HCT116 (cell line): Measurements from ENCODE around the gene ASPRV1. TPM values are rescaled to one million over a fixed set of nuclear protein-coding genes. Genes with fewer than 3 reads are reported as not detected.

Experiments
- ATAC-seq: fragments of 200-7000 bp; cut with Tn5 transposase; 2 replicates; pipeline ENCODE4 v1.9.1; 2020; ENCODE audit warnings: mild to moderate bottlenecking, moderate library complexity
- BruUV-seq: library from RNA; stranded (reverse); fragments of 400-500 nt; replicated peaks from 2 replicates; lab custom pipeline; 2021; lab: Mats Ljungman, UMichigan
- CTCF ChIA-PET: fragments of 300-600 bp; sonication (Branson Sonifier 250); formaldehyde crosslinking; loops from one replicate; lab custom pipeline; 2021; ENCODE audit warnings: antibody characterized with exemption; lab: Charles Lee
- POLR2A ChIA-PET: fragments of 300-600, 350-600 bp; sonication (Branson Sonifier 250); formaldehyde crosslinking; loops from one replicate; lab custom pipeline; 2021; ENCODE audit warnings: antibody characterized with exemption; lab: Charles Lee
- RAD21 ChIA-PET, 2 experiments: fragments of 300-600 bp; sonication (Branson Sonifier 250); formaldehyde crosslinking; loops; one replicate each; lab custom pipeline; 2023; ENCODE audit warnings: low total read pairs in 2 of 2; ENCODE audit not compliant: uncharacterized antibody in 2 of 2, unreplicated experiment in 2 of 2, low non-redundant PET in 1 of 2; lab: Charles Lee
- DNase-seq: peaks from one replicate; pipeline ENCODE4 v3.0.0-alpha.2; 2010; ENCODE audit warnings: low read depth, low spot score
- H2AFZ ChIP-seq: fragments of 200-600 bp; shearing (Covaris generic), sonication (generic); 2 replicates; pipeline ENCODE4 v1.6.1; 2017; ENCODE audit warnings: low read depth, mixed run types, mixed read lengths, antibody characterized with exemption, low read length; ENCODE audit not compliant: poor library complexity, severe bottlenecking
- H3K27ac ChIP-seq: 2 replicates; pipeline ENCODE4 v1.5.1; 2012; ENCODE audit warnings: low read depth, low read length
- H3K27me3 ChIP-seq: fragments of 200-600 bp; sonication (generic); 2 replicates; pipeline ENCODE4 v1.6.1; 2016; ENCODE audit warnings: mixed run types, low read length, mixed read lengths; ENCODE audit not compliant: insufficient read depth
- H3K36me3 ChIP-seq, 2 experiments: fragments of 200-500 bp in 1 of 2; fragments of 200-600 bp in 1 of 2; sonication (Bioruptor generic) in 1 of 2; sonication (generic) in 1 of 2; 2 replicates each; pipeline versions ENCODE4 v1.5.1 to v1.6.1; 2014 to 2016; ENCODE audit warnings: low read length in 2 of 2, inconsistent platforms in 1 of 2, mixed read lengths in 1 of 2, mixed run types in 1 of 2; ENCODE audit not compliant: insufficient read depth in 2 of 2, control insufficient read depth in 1 of 2
- H3K4me1 ChIP-seq, 2 experiments: fragments of 200-600 bp in 1 of 2; sonication (generic) in 1 of 2; 2 replicates each; pipeline versions ENCODE4 v1.5.1 to v1.6.1; 2012 to 2017; ENCODE audit warnings: low read length in 2 of 2, inconsistent platforms in 1 of 2, mild to moderate bottlenecking in 1 of 2, mixed read lengths in 1 of 2, mixed run types in 1 of 2, moderate library complexity in 1 of 2; ENCODE audit not compliant: insufficient read depth in 2 of 2, control insufficient read depth in 1 of 2
- H3K4me2 ChIP-seq: fragments of 200-600 bp; sonication (generic); 2 replicates; pipeline ENCODE4 v1.6.1; 2017; ENCODE audit warnings: mixed run types, low read length, mixed read lengths
- H3K4me3 ChIP-seq, 2 experiments: fragments of 200-600 bp in 1 of 2; sonication (generic) in 1 of 2; replicated peaks in 1 of 2; 2 replicates each; pipeline ENCODE4 v1.5.1; 2011 to 2016; ENCODE audit warnings: low read length in 2 of 2, control low read depth in 1 of 2, low read depth in 1 of 2, mild to moderate bottlenecking in 1 of 2, mixed read lengths in 1 of 2, mixed run types in 1 of 2
- H3K79me2 ChIP-seq: fragments of 200-600 bp; sonication (generic); 2 replicates; pipeline ENCODE4 v1.6.1; 2017; ENCODE audit warnings: mild to moderate bottlenecking, mixed run types, low read length, moderate library complexity, mixed read lengths; ENCODE audit not compliant: insufficient read depth
- H3K9ac ChIP-seq: fragments of 200-600 bp; sonication (generic); 2 replicates; pipeline ENCODE4 v1.6.1; 2016; ENCODE audit warnings: low read length, mixed read lengths
- H3K9me2 ChIP-seq: fragments of 200-600 bp; sonication (generic), shearing (Covaris generic); 2 replicates; pipeline ENCODE4 v1.6.1; 2017; ENCODE audit warnings: mixed run types, mild to moderate bottlenecking, moderate library complexity; ENCODE audit not compliant: insufficient read depth
- H3K9me3 ChIP-seq, 2 experiments: fragments of 200-500 bp in 1 of 2; fragments of 200-600 bp in 1 of 2; sonication (Bioruptor generic) in 1 of 2; sonication (generic) in 1 of 2; 2 replicates each; pipeline ENCODE4 v1.6.1; 2014 to 2017; ENCODE audit warnings: low read length in 2 of 2, mixed read lengths in 2 of 2, inconsistent platforms in 1 of 2, low read depth in 1 of 2, mild to moderate bottlenecking in 1 of 2, mixed run types in 1 of 2, moderate library complexity in 1 of 2; ENCODE audit not compliant: control insufficient read depth in 1 of 2, insufficient read depth in 1 of 2
- H4K20me1 ChIP-seq: fragments of 200-600 bp; sonication (generic), shearing (Covaris generic); 2 replicates; pipeline ENCODE4 v1.6.1; 2017; ENCODE audit warnings: mixed run types, mild to moderate bottlenecking, moderate library complexity; ENCODE audit not compliant: insufficient read depth
- ELF1 ChIP-seq: IDR thresholded peaks from 2 replicates; pipeline ENCODE4 v1.6.1; 2012; ENCODE audit warnings: low read depth, borderline replicate concordance
- SRF ChIP-seq: IDR thresholded peaks from 2 replicates; pipeline ENCODE4 v1.6.1; 2012; ENCODE audit warnings: low read depth
- YY1 ChIP-seq: IDR thresholded peaks from 2 replicates; pipeline ENCODE4 v1.6.1; 2011; ENCODE audit warnings: low read length, low read depth, moderate library complexity, mild to moderate bottlenecking; ENCODE audit not compliant: insufficient replicate concordance; ENCODE audit errors: extremely low read depth
- ZFX ChIP-seq: fragments of 450-650 bp; IDR thresholded peaks from 2 replicates; pipeline ENCODE4 v1.6.1; 2017
- ZNF274 ChIP-seq: fragments of 200-500 bp; sonication (Bioruptor generic); IDR thresholded peaks from 2 replicates; pipeline ENCODE4 v1.6.1; 2014; ENCODE audit warnings: mild to moderate bottlenecking, low read depth, low read length, inconsistent platforms
- intact Hi-C: fragments of 100-400 bp; cut with micrococcal nuclease; formaldehyde crosslinking; loops from 2 replicates; pipeline ENCODE4 v1.10.0; 2022
- total RNA-seq: library from RNA; stranded (reverse); gene quantifications from one replicate; pipeline ENCODE4 v1.2.1, GENCODE V29; 2021; ENCODE audit not compliant: unreplicated experiment
- TF ChIP-seq, protein P1 (sequence below): IDR thresholded peaks from 2 replicates; pipeline ENCODE4 v1.6.1; 2012; ENCODE audit warnings: low read depth
- TF ChIP-seq, protein P2 (sequence below): IDR thresholded peaks from 2 replicates; pipeline ENCODE4 v1.6.1; 2012

Gene ASPRV1
- total RNA-seq, 1 experiment from 2014 or later: 1.1 TPM

DNA sequence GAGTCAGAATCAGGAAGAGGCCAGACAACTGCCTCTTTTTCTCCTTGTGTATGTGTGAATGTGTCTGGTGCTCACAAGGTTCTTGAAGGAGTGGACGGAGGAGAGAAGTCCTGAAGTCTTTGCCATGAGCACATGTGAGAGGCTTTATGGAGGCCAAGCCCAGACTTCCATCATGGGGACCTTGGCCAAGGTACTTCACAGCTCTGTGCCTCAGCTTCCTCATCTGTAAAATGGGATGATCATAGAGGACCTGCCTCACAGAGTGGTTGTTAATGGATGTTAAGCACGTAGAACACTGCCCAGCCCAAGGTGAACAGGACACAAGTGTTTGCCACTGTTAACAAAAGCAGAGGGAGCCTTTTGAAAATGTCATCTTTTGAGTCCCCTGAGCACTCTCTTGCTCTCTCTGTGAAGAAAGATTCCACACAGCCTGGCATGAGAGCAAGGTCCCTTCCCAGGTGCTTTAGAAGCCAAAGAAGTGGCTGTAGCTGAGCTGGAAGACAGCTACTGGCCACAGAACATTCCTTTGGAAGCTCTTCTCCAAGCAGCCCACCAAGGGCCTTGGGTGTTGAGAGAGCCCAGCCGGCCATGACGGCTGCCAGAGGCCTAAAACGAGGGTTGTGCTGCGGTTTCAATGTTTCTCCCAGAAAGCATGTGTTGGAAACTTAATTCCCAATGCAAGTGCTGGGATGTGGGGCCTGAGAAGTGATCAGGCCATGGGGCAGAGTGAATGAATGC, 41.8 kb upstream of the ASPRV1 start:
- no peak overlapping the region for H3K4me3 ChIP-seq
- CTCF ChIA-PET: no interaction called here
- TF ChIP-seq ELF1 (no peak), SRF (no peak), ZNF274 (no peak), ZFX (no peak), YY1 (no peak)
- TF ChIP-seq, protein P1, sequence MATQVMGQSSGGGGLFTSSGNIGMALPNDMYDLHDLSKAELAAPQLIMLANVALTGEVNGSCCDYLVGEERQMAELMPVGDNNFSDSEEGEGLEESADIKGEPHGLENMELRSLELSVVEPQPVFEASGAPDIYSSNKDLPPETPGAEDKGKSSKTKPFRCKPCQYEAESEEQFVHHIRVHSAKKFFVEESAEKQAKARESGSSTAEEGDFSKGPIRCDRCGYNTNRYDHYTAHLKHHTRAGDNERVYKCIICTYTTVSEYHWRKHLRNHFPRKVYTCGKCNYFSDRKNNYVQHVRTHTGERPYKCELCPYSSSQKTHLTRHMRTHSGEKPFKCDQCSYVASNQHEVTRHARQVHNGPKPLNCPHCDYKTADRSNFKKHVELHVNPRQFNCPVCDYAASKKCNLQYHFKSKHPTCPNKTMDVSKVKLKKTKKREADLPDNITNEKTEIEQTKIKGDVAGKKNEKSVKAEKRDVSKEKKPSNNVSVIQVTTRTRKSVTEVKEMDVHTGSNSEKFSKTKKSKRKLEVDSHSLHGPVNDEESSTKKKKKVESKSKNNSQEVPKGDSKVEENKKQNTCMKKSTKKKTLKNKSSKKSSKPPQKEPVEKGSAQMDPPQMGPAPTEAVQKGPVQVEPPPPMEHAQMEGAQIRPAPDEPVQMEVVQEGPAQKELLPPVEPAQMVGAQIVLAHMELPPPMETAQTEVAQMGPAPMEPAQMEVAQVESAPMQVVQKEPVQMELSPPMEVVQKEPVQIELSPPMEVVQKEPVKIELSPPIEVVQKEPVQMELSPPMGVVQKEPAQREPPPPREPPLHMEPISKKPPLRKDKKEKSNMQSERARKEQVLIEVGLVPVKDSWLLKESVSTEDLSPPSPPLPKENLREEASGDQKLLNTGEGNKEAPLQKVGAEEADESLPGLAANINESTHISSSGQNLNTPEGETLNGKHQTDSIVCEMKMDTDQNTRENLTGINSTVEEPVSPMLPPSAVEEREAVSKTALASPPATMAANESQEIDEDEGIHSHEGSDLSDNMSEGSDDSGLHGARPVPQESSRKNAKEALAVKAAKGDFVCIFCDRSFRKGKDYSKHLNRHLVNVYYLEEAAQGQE: no peak
- TF ChIP-seq, protein P2, sequence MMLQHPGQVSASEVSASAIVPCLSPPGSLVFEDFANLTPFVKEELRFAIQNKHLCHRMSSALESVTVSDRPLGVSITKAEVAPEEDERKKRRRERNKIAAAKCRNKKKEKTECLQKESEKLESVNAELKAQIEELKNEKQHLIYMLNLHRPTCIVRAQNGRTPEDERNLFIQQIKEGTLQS: no peak
- peaks cover 8 to 17% of the 10 kb centered on the region in 2 experiments for H3K4me1 ChIP-seq
- H3K9ac ChIP-seq: no peak overlapping the region
- H4K20me1 ChIP-seq: no peaks in the 10 kb centered on the region
- no TSS peak for BruUV-seq
- POLR2A ChIA-PET: no interaction called here
- ATAC-seq (no peak), DNase-seq (no peak)
- no peaks in the 10 kb centered on the region for H3K36me3 ChIP-seq
- H2AFZ ChIP-seq: no peak overlapping the region
- no peaks in the 10 kb centered on the region for H3K9me3 ChIP-seq
- intact Hi-C loops: no loop called here
- H3K27me3 ChIP-seq: no peaks in the 10 kb centered on the region
- no peak overlapping the region for H3K27ac ChIP-seq
- H3K9me2 ChIP-seq: no peaks in the 10 kb centered on the region
- RAD21 ChIA-PET: no interaction called here
- H3K4me2 ChIP-seq: no peak overlapping the region
- H3K79me2 ChIP-seq: no peaks in the 10 kb centered on the region
